HCT116 (cell line): ENCODE results near the gene ESRRB. TPM values are rescaled to one million over a fixed set of nuclear protein-coding genes. Genes with fewer than 3 reads are reported as not detected.

Experiments
- ATAC-seq: fragments of 200-7000 bp; cut with Tn5 transposase; 2 replicates; pipeline ENCODE4 v1.9.1; 2020; ENCODE audit warnings: mild to moderate bottlenecking, moderate library complexity
- BruUV-seq: library from RNA; stranded (reverse); fragments of 400-500 nt; replicated peaks from 2 replicates; lab custom pipeline; 2021; lab: Mats Ljungman, UMichigan
- CTCF ChIA-PET: fragments of 300-600 bp; sonication (Branson Sonifier 250); formaldehyde crosslinking; loops from one replicate; lab custom pipeline; 2021; ENCODE audit warnings: antibody characterized with exemption; lab: Charles Lee
- POLR2A ChIA-PET: fragments of 300-600, 350-600 bp; sonication (Branson Sonifier 250); formaldehyde crosslinking; loops from one replicate; lab custom pipeline; 2021; ENCODE audit warnings: antibody characterized with exemption; lab: Charles Lee
- RAD21 ChIA-PET, 2 experiments: fragments of 300-600 bp; sonication (Branson Sonifier 250); formaldehyde crosslinking; loops; one replicate each; lab custom pipeline; 2023; ENCODE audit warnings: low total read pairs in 2 of 2; ENCODE audit not compliant: uncharacterized antibody in 2 of 2, unreplicated experiment in 2 of 2, low non-redundant PET in 1 of 2; lab: Charles Lee
- DNase-seq: peaks from one replicate; pipeline ENCODE4 v3.0.0-alpha.2; 2010; ENCODE audit warnings: low read depth, low spot score
- H2AFZ ChIP-seq: fragments of 200-600 bp; shearing (Covaris generic), sonication (generic); 2 replicates; pipeline ENCODE4 v1.6.1; 2017; ENCODE audit warnings: low read depth, mixed run types, mixed read lengths, antibody characterized with exemption, low read length; ENCODE audit not compliant: poor library complexity, severe bottlenecking
- H3K27ac ChIP-seq: 2 replicates; pipeline ENCODE4 v1.5.1; 2012; ENCODE audit warnings: low read depth, low read length
- H3K27me3 ChIP-seq: fragments of 200-600 bp; sonication (generic); 2 replicates; pipeline ENCODE4 v1.6.1; 2016; ENCODE audit warnings: mixed run types, low read length, mixed read lengths; ENCODE audit not compliant: insufficient read depth
- H3K36me3 ChIP-seq, 2 experiments: fragments of 200-500 bp in 1 of 2; fragments of 200-600 bp in 1 of 2; sonication (Bioruptor generic) in 1 of 2; sonication (generic) in 1 of 2; 2 replicates each; pipeline versions ENCODE4 v1.5.1 to v1.6.1; 2014 to 2016; ENCODE audit warnings: low read length in 2 of 2, inconsistent platforms in 1 of 2, mixed read lengths in 1 of 2, mixed run types in 1 of 2; ENCODE audit not compliant: insufficient read depth in 2 of 2, control insufficient read depth in 1 of 2
- H3K4me1 ChIP-seq, 2 experiments: fragments of 200-600 bp in 1 of 2; sonication (generic) in 1 of 2; 2 replicates each; pipeline versions ENCODE4 v1.5.1 to v1.6.1; 2012 to 2017; ENCODE audit warnings: low read length in 2 of 2, inconsistent platforms in 1 of 2, mild to moderate bottlenecking in 1 of 2, mixed read lengths in 1 of 2, mixed run types in 1 of 2, moderate library complexity in 1 of 2; ENCODE audit not compliant: insufficient read depth in 2 of 2, control insufficient read depth in 1 of 2
- H3K4me2 ChIP-seq: fragments of 200-600 bp; sonication (generic); 2 replicates; pipeline ENCODE4 v1.6.1; 2017; ENCODE audit warnings: mixed run types, low read length, mixed read lengths
- H3K4me3 ChIP-seq, 2 experiments: fragments of 200-600 bp in 1 of 2; sonication (generic) in 1 of 2; replicated peaks in 1 of 2; 2 replicates each; pipeline ENCODE4 v1.5.1; 2011 to 2016; ENCODE audit warnings: low read length in 2 of 2, control low read depth in 1 of 2, low read depth in 1 of 2, mild to moderate bottlenecking in 1 of 2, mixed read lengths in 1 of 2, mixed run types in 1 of 2
- H3K79me2 ChIP-seq: fragments of 200-600 bp; sonication (generic); 2 replicates; pipeline ENCODE4 v1.6.1; 2017; ENCODE audit warnings: mild to moderate bottlenecking, mixed run types, low read length, moderate library complexity, mixed read lengths; ENCODE audit not compliant: insufficient read depth
- H3K9ac ChIP-seq: fragments of 200-600 bp; sonication (generic); 2 replicates; pipeline ENCODE4 v1.6.1; 2016; ENCODE audit warnings: low read length, mixed read lengths
- H3K9me2 ChIP-seq: fragments of 200-600 bp; sonication (generic), shearing (Covaris generic); 2 replicates; pipeline ENCODE4 v1.6.1; 2017; ENCODE audit warnings: mixed run types, mild to moderate bottlenecking, moderate library complexity; ENCODE audit not compliant: insufficient read depth
- H3K9me3 ChIP-seq, 2 experiments: fragments of 200-500 bp in 1 of 2; fragments of 200-600 bp in 1 of 2; sonication (Bioruptor generic) in 1 of 2; sonication (generic) in 1 of 2; 2 replicates each; pipeline ENCODE4 v1.6.1; 2014 to 2017; ENCODE audit warnings: low read length in 2 of 2, mixed read lengths in 2 of 2, inconsistent platforms in 1 of 2, low read depth in 1 of 2, mild to moderate bottlenecking in 1 of 2, mixed run types in 1 of 2, moderate library complexity in 1 of 2; ENCODE audit not compliant: control insufficient read depth in 1 of 2, insufficient read depth in 1 of 2
- H4K20me1 ChIP-seq: fragments of 200-600 bp; sonication (generic), shearing (Covaris generic); 2 replicates; pipeline ENCODE4 v1.6.1; 2017; ENCODE audit warnings: mixed run types, mild to moderate bottlenecking, moderate library complexity; ENCODE audit not compliant: insufficient read depth
- ATF3 ChIP-seq: IDR thresholded peaks from 2 replicates; pipeline ENCODE4 v1.6.1; 2012
- CEBPB ChIP-seq: IDR thresholded peaks from 2 replicates; pipeline ENCODE4 v1.6.1; 2012; ENCODE audit warnings: low read depth
- CTCF ChIP-seq, 3 experiments: fragments of 200-600 bp in 1 of 3; sonication (generic) in 1 of 3; IDR thresholded peaks in 2 of 3; conservative IDR thresholded peaks in 1 of 3; 2 replicates each; pipeline ENCODE4 v1.5.1; 2012 to 2017; ENCODE audit warnings: low read depth in 2 of 3, low read length in 2 of 3, antibody characterized with exemption in 1 of 3, borderline replicate concordance in 1 of 3, control low read depth in 1 of 3, mild to moderate bottlenecking in 1 of 3, mixed read lengths in 1 of 3, mixed run types in 1 of 3, moderate library complexity in 1 of 3; ENCODE audit not compliant: insufficient read depth in 1 of 3
- EGR1 ChIP-seq: IDR thresholded peaks from 2 replicates; pipeline ENCODE4 v1.6.1; 2012; ENCODE audit warnings: low read depth
- ELF1 ChIP-seq: IDR thresholded peaks from 2 replicates; pipeline ENCODE4 v1.6.1; 2012; ENCODE audit warnings: low read depth, borderline replicate concordance
- EZH2 ChIP-seq: fragments of 200-600 bp; sonication (generic); IDR thresholded peaks from 2 replicates; pipeline ENCODE4 v1.6.1; 2017; ENCODE audit warnings: antibody characterized with exemption, mixed run types
- EZH2phosphoT487 ChIP-seq: fragments of 200-600 bp; IDR thresholded peaks from 2 replicates; pipeline ENCODE4 v1.6.1; 2018; ENCODE audit warnings: antibody characterized with exemption, borderline replicate concordance
- JUND ChIP-seq: IDR thresholded peaks from 2 replicates; pipeline ENCODE4 v1.6.1; 2012
- POLR2A ChIP-seq: IDR thresholded peaks from 2 replicates; pipeline ENCODE4 v1.7.0; 2011; ENCODE audit warnings: borderline replicate concordance; ENCODE audit not compliant: insufficient read depth, insufficient read length; ENCODE audit errors: extremely low read depth
- POLR2AphosphoS5 ChIP-seq: IDR thresholded peaks from 2 replicates; pipeline ENCODE4 v1.6.1; 2011; ENCODE audit warnings: mild to moderate bottlenecking, low read depth, low read length, moderate library complexity
- RAD21 ChIP-seq: IDR thresholded peaks from 2 replicates; pipeline ENCODE4 v1.6.1; 2012; ENCODE audit warnings: low read depth, mild to moderate bottlenecking
- SIN3A ChIP-seq: IDR thresholded peaks from 2 replicates; pipeline ENCODE4 v1.6.1; 2012; ENCODE audit warnings: low read depth
- SP1 ChIP-seq: IDR thresholded peaks from 2 replicates; pipeline ENCODE4 v1.6.1; 2012; ENCODE audit warnings: low read depth
- TCF7L2 ChIP-seq: IDR thresholded peaks from 2 replicates; pipeline ENCODE4 v1.7.0; 2011; ENCODE audit warnings: borderline replicate concordance, inconsistent platforms; ENCODE audit not compliant: insufficient read depth, insufficient read length; ENCODE audit errors: extremely low read depth
- YY1 ChIP-seq: IDR thresholded peaks from 2 replicates; pipeline ENCODE4 v1.6.1; 2011; ENCODE audit warnings: low read length, low read depth, moderate library complexity, mild to moderate bottlenecking; ENCODE audit not compliant: insufficient replicate concordance; ENCODE audit errors: extremely low read depth
- ZFX ChIP-seq: fragments of 450-650 bp; IDR thresholded peaks from 2 replicates; pipeline ENCODE4 v1.6.1; 2017
- intact Hi-C: fragments of 100-400 bp; cut with micrococcal nuclease; formaldehyde crosslinking; loops from 2 replicates; pipeline ENCODE4 v1.10.0; 2022
- total RNA-seq: library from RNA; stranded (reverse); gene quantifications from one replicate; pipeline ENCODE4 v1.2.1, GENCODE V29; 2021; ENCODE audit not compliant: unreplicated experiment

The ESRRB gene
- total RNA-seq, 1 experiment from 2014 or later: 1.9 TPM

GRCh38 chr14:76463105-76463504 lies 87.2 kb downstream of the ESRRB start:
- RAD21 ChIA-PET: no interaction called here

More at GRCh38 chr14:76463105-76463504, 87.2 kb downstream of the ESRRB start:
- no peaks in the 10 kb centered on the region for H3K79me2 ChIP-seq
- ATAC-seq: no peak
- intact Hi-C loops: no loop called here
- no peaks in the 10 kb centered on the region for H3K27me3 ChIP-seq
- TF ChIP-seq EZH2 (no peak), RAD21 (no peak), CEBPB (no peak), TCF7L2 (no peak), POLR2A (no peak), EZH2phosphoT487 (no peak), ATF3 (no peak), POLR2AphosphoS5 (no peak), EGR1 (no peak), ZFX (no peak), SIN3A (no peak), YY1 (no peak), CTCF (IDR thresholded peaks at IDR 0.05 in 2 of 3, conservative IDR thresholded peaks at IDR 0.05 in 1 of 3; ENCODE audit: borderline replicate concordance in 1 of 3, insufficient read depth in 1 of 3, low read depth in 2 of 3, low read length in 2 of 3) (no peak), ELF1 (no peak), SP1 (no peak), JUND (no peak)
- H3K4me3 ChIP-seq: no peak overlapping the region
- H3K9ac ChIP-seq: no peak overlapping the region
- H3K9me3 ChIP-seq: no peaks in the 10 kb centered on the region
- H2AFZ ChIP-seq: no peak overlapping the region
- no peak for DNase-seq
- H4K20me1 ChIP-seq: no peaks in the 10 kb centered on the region
- ChIA-PET CTCF (no interaction called here), POLR2A (no interaction called here)
- no peaks in the 10 kb centered on the region for H3K36me3 ChIP-seq
- H3K4me2 ChIP-seq: no peak overlapping the region
- no peaks in the 10 kb centered on the region for H3K4me1 ChIP-seq
- no peak overlapping the region for H3K27ac ChIP-seq
- H3K9me2 ChIP-seq: no peaks in the 10 kb centered on the region
- BruUV-seq: no TSS peak
